NT2/D1 (cell line): ENCODE data around the gene GRAP.

Experiments
- SUZ12 ChIP-seq: IDR thresholded peaks from 2 replicates; pipeline ENCODE4 v1.6.1; 2011; ENCODE audit not compliant: insufficient read length, insufficient read depth; ENCODE audit errors: extremely low read depth
- YY1 ChIP-seq: IDR thresholded peaks from 2 replicates; pipeline ENCODE4 v1.6.1; 2011; ENCODE audit not compliant: insufficient read length, insufficient read depth

DNA sequence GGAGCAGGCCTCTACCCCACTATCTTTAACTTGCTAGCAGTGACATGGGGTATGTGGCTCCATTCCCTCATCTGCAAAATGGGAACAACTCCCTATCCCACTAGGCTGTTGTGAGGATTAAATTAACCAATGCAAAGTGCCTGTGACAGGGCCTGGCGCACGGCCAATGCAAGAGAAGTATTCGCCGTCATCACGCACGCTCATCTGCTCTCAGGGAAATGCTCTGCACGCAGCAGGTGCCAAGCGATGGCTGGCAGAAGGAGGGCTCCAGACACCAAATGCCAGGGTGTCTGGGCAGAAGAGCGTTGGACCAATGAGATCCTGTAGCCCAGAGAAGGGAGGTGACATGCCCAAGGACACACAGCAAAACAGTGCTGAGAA lies 59.5 kb downstream of the GRAP start:
- TF ChIP-seq YY1: no peak
- TF ChIP-seq SUZ12: no peak
